AG09309 (cell line): Measurements from ENCODE around the gene CD1C.

Experiments used
- DNase-seq: peaks from one replicate; pipeline ENCODE4 v3.0.0-alpha.2; 2010; ENCODE audit warnings: low read depth
- H3K4me3 ChIP-seq: 2 replicates; pipeline ENCODE4 v1.5.1; 2011; ENCODE audit warnings: mild to moderate bottlenecking, low read depth, low read length, moderate library complexity; ENCODE audit not compliant: control insufficient read depth
- CTCF ChIP-seq: IDR thresholded peaks from 2 replicates; pipeline ENCODE4 v1.5.1; 2011; ENCODE audit warnings: mild to moderate bottlenecking, low read depth, low read length, inconsistent platforms; ENCODE audit not compliant: insufficient read depth, control insufficient read depth; ENCODE audit errors: missing control alignments

Gene CD1C

GRCh38 chr1:158286487-158286886 lies 3.2 kb upstream of the CD1C start:
- H3K4me3 ChIP-seq: no peak overlapping the region
- no peak for DNase-seq

GRCh38 chr1:158286941-158287346 lies 2.8 kb upstream of the CD1C start:
- TF ChIP-seq CTCF: no peak
- no peak overlapping the region for H3K4me3 ChIP-seq
- no peak for DNase-seq

More at GRCh38 chr1:158286487-158286886, 3.2 kb upstream of the CD1C start:
- TF ChIP-seq CTCF: no peak

DNA sequence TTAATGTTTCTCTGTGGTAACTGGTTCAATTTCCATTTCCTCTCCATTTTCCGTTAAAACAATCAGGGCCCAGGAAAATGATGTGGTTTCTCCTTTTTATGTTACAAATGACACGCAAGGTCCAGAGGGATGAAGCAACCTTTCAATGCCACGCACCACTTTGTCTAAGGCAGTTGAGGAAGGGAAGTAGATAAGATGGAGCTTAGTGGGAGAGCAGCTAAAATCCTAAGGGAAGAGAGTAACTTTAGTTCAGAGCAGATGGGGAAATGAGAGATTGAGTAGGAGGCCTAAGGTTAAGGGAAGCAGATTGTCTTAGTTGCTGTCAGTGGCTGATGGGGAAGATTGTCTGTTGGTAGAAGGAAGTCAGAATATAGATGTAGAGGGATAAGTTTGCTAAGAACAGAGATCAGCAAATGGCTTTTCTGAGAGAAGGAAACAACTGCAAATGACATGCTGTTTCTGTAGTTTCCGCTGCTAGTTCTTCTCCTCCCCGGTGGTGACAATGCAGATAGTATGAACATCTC lies 660 bp downstream of the CD1C start:
- no peak for TF ChIP-seq CTCF
- no peak overlapping the region for H3K4me3 ChIP-seq
- no peak for DNase-seq

DNA sequence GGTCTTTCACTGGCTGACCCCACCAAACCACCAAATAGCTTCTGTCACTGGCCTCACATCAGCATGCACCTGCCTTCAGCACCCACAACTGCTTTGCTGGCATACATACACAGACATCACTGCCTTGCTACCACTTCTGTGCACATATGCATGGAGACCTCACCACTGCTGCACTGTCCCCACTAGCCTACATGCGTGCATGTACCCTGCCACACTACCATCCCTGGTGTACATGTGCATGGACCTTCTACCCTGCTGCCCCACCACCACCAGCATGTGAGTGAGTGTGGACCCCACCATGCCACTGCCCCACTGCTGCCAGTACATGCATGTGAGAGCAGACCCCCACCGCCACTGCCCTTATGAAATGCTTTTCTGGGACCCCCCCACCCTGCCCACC lies 6.1 kb downstream of the CD1C start:
- no peak overlapping the region for H3K4me3 ChIP-seq
- no peak for DNase-seq
- TF ChIP-seq CTCF: no peak

GRCh38 chr1:158310623-158311022 lies 20.9 kb downstream of the CD1C start:
- H3K4me3 ChIP-seq: no peak overlapping the region
- TF ChIP-seq CTCF: no peak
- DNase-seq: no peak

GRCh38 chr1:158311066-158311465 lies 21.3 kb downstream of the CD1C start:
- no peak for TF ChIP-seq CTCF

GRCh38 chr1:158323866-158324265 lies 34.1 kb downstream of the CD1C start:
- H3K4me3 ChIP-seq: no peak overlapping the region
- DNase-seq: no peak
- TF ChIP-seq CTCF: no peak

More at GRCh38 chr1:158311066-158311465, 21.3 kb downstream of the CD1C start:
- no peak for DNase-seq
- H3K4me3 ChIP-seq: no peak overlapping the region
